GM19238 (cell line): ENCODE results near the gene AHNAK2.
"Not testable (repeated sequence)": the region's sequence is repeated elsewhere in the genome, so short reads cannot be mapped to it uniquely, and the experiment has no call there.

ENCODE experiments used
- DNase-seq: peaks from one replicate; pipeline ENCODE4 v3.0.0; 2011; ENCODE audit warnings: low spot score; ENCODE audit not compliant: insufficient read length

Gene AHNAK2

GRCh38 chr14:104928391-104929133 lies 49.6 kb downstream of the AHNAK2 start:
- no peak for DNase-seq

GRCh38 chr14:104927901-104928300 lies 50.3 kb downstream of the AHNAK2 start:
- DNase-seq = no peak

- no peak for DNase-seq
Measured at GRCh38 chr14:104927432-104927816, 50.8 kb downstream of the AHNAK2 start.

GRCh38 chr14:104926619-104927431 lies 51.3 kb downstream of the AHNAK2 start:
- DNase-seq = peak; percentile 95

- no peak for DNase-seq
Measured at GRCh38 chr14:104925855-104926609, 52.1 kb downstream of the AHNAK2 start.

- DNase-seq = no peak
Measured at GRCh38 chr14:104925214-104925854, 52.8 kb downstream of the AHNAK2 start.

GRCh38 chr14:104924421-104925213 lies 53.6 kb downstream of the AHNAK2 start, which contains the start of gene PLD4:
TSS of gene PLD4 (plus strand) at chr14:104924879. CDS start at chr14:104927141, 2,262 bp downstream.
- DNase-seq = no peak

- DNase-seq = no peak
Measured at GRCh38 chr14:104923640-104924420, 54.3 kb downstream of the AHNAK2 start.

- no peak for DNase-seq
Measured at GRCh38 chr14:104919993-104920315, 58.2 kb downstream of the AHNAK2 start.

GRCh38 chr14:104919152-104919992 lies 58.8 kb downstream of the AHNAK2 start:
- DNase-seq = not testable (repeated sequence)

- no peak for DNase-seq
Measured at GRCh38 chr14:104917993-104918392, 60.2 kb downstream of the AHNAK2 start.

GRCh38 chr14:104917116-104917515 lies 61.1 kb downstream of the AHNAK2 start:
- no peak for DNase-seq

- no peak for DNase-seq
Measured at GRCh38 chr14:104913435-104913834, 64.7 kb downstream of the AHNAK2 start.

GRCh38 chr14:104912053-104912452 lies 66.1 kb downstream of the AHNAK2 start:
- no peak for DNase-seq

- DNase-seq = no peak
Measured at GRCh38 chr14:104908303-104908702, 69.9 kb downstream of the AHNAK2 start.

- not testable (repeated sequence) for DNase-seq
Measured at GRCh38 chr14:104905579-104905933, 72.6 kb downstream of the AHNAK2 start.

- DNase-seq = not testable (repeated sequence)
Measured at GRCh38 chr14:104904650-104905578, 73.3 kb downstream of the AHNAK2 start.

- no peak for DNase-seq
Measured at GRCh38 chr14:104903990-104904389, 74.2 kb downstream of the AHNAK2 start.
